Esophagus mucosa (tissue), 1 donor: ENCODE results near the gene POLR2F. TPM values are rescaled to one million over a fixed set of nuclear protein-coding genes. Genes with fewer than 3 reads are reported as not detected.

ENCODE experiments used
- ATAC-seq: fragments of 200-7000 bp; cut with Tn5 transposase; one replicate; pipeline ENCODE4 v1.9.1; 2020
- total RNA-seq: library from RNA; stranded (reverse); gene quantifications from one replicate; pipeline ENCODE4 v1.2.4, GENCODE V29; 2023
- donor health status: DM: yes; HTN: yes; CAD: no.

Gene POLR2F
- total RNA-seq, 1 donor from 2014 or later = 67.8 TPM

DNA sequence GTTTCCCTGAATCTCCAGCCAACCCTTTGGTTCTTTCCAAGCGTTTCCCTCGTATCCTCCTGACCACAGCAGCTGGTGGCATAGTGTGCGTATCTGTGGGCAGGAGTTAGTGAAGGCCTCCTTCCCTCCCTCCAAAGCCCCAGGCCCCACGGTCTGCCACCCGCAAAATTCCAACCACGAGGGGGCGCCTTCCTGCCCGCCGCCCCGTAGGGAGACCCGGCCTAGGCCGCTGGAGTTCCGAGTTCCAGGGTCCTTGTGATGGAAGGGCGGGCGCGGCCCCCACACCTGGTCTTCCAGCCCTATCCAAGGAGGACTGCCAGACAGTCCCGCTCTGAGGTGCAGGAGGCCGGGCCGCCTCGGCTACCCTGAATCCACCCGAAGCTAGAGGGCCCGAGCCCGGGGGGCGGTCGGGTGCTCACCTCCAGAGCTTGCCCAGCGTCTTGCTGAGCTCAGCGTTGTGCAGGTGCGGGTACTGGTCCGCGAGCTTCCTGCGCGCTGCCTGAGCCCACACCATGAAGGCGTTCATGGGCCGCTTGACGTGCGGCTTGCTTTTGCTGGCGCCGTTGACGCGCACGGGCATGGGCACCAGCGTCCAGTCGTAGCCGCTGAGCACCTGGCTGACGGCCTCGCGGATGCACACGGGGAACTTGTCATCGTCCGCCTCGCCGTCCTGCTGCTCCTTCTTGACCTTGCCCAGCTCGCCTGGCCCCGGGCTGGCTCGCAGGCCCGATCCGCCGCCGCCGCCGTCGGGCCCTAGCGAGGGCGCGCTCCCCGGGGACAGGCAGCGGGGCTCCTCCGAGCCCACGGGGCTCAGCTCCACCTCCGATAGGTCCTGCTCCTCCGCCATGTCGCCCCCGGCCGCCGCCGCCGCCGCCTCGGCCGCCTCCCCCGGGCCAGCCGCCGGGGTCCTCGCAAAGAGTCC is 29.7 kb downstream of the POLR2F start:
- no peak for ATAC-seq

- ATAC-seq = no peak
Observed at GRCh38 chr22:37983860-37984791, 30.6 kb downstream of the POLR2F start, which contains the start of gene SOX10. SOX10 (minus strand) TSS chr22:37984555; CDS start chr22:37983784, 771 bp downstream.

GRCh38 chr22:37985050-37985585 is 31.6 kb downstream of the POLR2F start:
- no peak for ATAC-seq

DNA sequence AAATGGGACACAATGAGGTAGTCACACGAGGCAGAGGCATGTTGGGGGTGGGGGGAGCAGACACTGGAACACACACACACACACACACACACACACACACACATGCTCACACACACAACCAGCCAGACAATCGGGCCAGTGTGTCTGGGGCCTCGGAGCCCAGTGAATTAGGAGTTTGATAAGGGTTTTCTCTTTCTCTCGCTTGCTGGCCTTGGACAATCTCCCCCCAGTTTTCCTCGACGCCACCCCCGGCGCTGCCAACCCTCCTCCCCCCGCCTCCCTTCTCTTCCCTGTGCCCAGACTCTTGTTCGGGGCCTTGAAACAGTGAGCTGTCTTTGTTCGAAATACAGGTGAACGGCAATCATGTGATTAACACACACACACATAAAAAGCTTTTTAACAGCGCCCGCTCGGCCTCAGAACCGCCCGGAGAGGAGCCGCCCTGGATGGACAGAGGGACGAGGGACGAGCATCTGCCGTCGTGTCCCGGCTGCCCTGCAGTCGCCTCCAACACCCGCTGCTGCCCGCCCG is 32.3 kb downstream of the POLR2F start:
- no peak for ATAC-seq

DNA sequence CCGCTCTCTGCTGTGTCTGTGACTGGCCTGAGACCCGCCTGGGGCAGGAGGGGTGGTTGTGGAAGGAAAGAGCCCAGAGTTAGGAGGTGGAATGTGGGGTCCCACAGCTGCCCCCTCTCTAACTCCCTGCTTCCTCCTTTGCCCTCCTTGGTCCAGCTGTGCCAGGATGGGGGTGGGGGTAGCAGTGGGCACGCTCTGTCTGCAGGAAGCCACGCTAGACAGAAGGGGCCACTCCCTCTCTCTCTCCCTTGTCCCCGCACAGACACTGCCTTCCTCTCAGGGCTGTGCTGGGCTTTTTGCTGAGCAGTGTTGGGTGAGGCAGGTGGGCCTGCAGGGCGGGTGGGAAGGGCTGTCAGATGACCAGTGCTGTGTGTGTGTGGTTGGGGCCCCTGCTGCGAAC is 32.9 kb downstream of the POLR2F start:
- no peak for ATAC-seq

- ATAC-seq = no peak
Observed at GRCh38 chr22:37989146-37990045, 35.9 kb downstream of the POLR2F start.

DNA sequence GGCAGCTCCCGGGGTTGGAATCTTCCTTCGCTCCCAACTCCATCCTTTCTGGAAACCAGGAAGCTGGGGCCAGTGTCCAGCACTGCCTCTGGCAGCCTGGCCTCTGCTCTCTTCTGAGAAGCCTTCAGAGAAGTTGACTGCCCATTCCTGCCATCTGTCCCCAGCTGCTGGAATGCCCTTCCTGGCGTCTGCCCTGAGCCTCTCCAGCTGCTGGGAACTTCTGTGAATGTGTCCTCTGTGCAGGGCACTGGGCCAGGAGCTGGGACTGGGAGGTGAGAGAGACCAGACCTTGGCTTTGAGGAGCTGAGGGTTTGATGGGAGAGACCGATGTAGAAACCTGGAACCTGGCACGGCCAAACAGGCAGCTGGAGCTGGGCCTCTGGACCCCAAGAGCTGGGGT is 36.8 kb downstream of the POLR2F start:
- ATAC-seq = no peak

DNA sequence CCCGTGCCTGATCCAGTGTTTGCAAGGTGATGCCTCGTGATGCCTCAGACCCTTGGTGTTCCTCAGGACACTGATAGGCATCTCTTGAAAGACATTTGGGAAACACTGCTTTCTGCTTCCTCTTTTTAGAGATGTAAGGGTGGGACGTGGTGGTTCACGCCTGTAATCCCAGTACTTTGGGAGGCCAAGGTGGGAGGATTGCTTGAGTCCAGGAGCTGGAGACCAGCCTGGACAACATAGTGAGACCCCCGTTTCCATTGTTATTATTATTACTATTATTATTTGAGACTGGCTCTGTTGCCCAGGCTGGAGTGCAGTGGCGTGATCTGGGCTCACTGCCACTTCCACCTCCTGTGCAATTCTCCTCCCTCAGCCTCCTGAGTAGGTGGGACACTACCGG is 37.4 kb downstream of the POLR2F start:
- ATAC-seq = no peak

GRCh38 chr22:37991731-37992442 is 38.4 kb downstream of the POLR2F start:
- no peak for ATAC-seq

GRCh38 chr22:37994049-37994448 is 40.5 kb downstream of the POLR2F start:
- ATAC-seq = no peak

DNA sequence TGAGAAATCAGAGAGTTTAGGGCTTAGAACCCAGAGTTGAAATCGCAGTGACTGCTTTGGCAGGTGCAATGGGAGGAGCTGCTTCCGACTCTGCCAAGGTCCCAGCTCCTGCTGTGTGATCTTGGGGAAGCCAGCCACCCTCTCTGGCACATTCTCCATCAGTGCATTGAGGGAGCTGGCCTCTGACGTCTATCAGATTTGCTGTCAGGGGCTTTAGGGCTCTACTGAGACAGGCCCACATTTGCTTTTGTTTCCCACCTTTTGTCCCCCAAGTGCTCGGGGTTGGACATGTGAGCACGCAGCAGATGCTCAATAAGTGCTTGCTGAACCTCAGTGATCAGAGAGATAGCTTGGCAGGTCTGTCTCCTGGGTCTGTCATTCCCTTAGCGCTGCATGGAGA is 41.5 kb downstream of the POLR2F start:
- no peak for ATAC-seq

- ATAC-seq = no peak
Observed at GRCh38 chr22:37995460-37995859, 42.0 kb downstream of the POLR2F start.

DNA sequence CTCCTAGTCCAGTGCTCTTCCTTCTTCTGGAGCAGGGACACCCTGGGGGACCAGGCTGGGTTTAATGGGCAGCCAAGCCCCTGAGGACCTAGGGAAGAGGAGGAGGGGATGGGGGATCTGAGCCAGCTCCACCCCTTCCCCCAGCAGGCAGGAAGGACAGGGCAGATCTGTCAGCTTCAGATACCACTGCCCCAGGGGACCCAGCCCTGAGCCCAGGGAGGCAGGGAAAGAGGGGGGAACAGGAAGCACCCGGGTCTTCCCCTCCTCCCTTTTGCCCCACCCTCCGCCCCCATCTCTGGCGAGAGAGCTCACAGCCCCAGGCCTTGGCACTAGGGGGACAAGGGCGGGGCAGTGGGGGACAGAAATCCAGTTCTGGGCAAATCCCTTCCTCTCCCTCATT is 42.6 kb downstream of the POLR2F start:
- no peak for ATAC-seq

DNA sequence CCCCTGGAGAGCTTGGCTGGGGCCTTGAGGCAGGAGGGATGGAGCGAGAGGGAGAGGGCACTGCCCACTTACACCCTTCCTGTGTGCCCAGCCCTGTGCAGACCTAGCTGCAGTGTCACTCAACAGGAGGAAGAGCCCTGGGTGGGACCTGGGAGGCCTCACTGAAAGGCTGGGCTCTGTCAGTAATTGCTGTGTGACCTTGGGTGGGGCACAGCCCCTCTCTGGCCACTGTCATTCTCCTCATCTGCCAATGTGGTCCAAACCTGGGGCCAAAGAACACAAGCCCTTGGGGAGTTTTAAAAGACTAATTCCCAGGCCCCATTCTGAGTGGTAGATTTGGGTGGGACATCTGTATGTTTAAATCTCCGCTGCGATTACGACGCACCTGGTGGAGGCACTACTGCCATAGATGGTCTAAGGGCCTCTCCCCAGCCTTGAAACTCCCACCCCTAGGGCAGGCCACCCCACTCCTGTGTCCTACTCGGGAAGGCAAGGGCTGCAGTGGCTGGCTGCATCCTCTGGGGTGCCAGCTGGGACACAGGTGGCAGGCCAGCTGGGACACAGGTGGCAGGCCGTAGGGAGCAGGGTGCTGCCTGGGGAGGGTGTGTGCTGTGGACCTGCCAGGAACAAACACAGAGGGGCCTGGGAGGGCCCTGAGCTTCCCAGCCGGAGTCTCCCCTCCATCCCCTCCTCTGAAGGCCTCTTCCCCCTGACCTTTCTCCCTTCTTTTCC is 43.2 kb downstream of the POLR2F start:
- ATAC-seq = no peak

- no peak for ATAC-seq
Observed at GRCh38 chr22:37998543-37998942, 45.0 kb downstream of the POLR2F start.

GRCh38 chr22:37999236-37999635 is 45.7 kb downstream of the POLR2F start:
- ATAC-seq = peak; percentile 74

DNA sequence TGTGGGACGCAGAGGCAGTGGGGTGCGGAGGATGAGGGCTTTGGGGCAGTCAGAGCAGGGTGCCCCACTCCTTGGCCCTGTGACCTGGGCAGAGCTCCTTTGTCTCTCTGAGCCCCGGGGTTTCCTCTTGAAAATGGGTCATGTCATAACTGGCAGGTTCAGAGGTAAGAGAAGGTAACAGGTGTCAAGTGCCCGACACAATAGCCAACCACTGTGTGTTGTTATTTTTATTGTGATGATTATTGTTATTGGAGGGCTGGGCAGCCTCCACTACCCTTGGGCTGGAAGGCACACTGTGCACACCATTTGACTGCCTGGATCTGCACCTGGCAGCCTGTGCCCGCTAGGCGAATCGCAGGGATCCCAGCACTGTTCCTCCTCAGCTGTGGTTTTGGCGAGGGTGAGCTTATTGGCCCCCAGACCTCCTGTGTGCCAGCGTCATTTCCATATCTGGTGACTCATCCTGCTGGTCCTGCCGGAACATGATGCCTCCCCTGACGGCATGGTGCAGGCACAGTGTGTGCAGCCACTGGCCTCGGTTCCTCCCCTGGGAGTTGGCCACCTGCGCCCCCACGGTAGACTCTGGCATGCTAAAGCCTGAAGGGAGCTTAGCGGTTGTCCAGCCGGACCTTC is 46.3 kb downstream of the POLR2F start:
- peak; percentile 83 for ATAC-seq

DNA sequence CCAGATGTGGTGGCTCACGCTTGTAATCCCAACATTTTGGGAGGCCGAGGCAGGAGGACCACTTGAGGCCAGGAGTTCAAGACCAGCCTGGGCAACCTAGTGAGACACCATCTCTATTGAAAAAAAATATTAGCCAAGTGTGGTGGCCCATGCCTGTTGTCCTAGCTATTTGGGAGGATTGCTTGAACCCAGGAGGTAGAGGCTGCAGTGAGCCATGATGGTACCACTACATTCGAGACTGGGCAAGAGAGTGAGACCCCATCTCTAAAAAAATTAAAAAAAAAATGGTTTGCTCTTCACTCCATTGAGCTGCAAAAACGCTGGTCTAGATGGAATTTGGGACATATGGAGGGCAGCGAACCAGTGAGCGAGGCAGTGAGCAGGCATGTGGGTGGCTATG is 52.4 kb downstream of the POLR2F start:
- no peak for ATAC-seq

GRCh38 chr22:38006906-38007305 is 53.4 kb downstream of the POLR2F start:
- no peak for ATAC-seq
